PFSK-1 (cell line): Measurements from ENCODE around the gene NPM1.

Experiments used
- POLR2AphosphoS5 ChIP-seq: IDR thresholded peaks from 2 replicates; pipeline ENCODE4 v1.6.1; 2012; ENCODE audit warnings: low read depth, mild to moderate bottlenecking, control low read depth, low read length, moderate library complexity
- SIN3A ChIP-seq: IDR thresholded peaks from 2 replicates; pipeline ENCODE4 v1.6.1; 2012; ENCODE audit warnings: mild to moderate bottlenecking, low read length, moderate library complexity, borderline replicate concordance; ENCODE audit not compliant: insufficient read depth
- TAF1 ChIP-seq: IDR thresholded peaks from 2 replicates; pipeline ENCODE4 v1.6.1; 2012; ENCODE audit warnings: low read length, control low read depth, borderline replicate concordance; ENCODE audit not compliant: insufficient read depth

DNA sequence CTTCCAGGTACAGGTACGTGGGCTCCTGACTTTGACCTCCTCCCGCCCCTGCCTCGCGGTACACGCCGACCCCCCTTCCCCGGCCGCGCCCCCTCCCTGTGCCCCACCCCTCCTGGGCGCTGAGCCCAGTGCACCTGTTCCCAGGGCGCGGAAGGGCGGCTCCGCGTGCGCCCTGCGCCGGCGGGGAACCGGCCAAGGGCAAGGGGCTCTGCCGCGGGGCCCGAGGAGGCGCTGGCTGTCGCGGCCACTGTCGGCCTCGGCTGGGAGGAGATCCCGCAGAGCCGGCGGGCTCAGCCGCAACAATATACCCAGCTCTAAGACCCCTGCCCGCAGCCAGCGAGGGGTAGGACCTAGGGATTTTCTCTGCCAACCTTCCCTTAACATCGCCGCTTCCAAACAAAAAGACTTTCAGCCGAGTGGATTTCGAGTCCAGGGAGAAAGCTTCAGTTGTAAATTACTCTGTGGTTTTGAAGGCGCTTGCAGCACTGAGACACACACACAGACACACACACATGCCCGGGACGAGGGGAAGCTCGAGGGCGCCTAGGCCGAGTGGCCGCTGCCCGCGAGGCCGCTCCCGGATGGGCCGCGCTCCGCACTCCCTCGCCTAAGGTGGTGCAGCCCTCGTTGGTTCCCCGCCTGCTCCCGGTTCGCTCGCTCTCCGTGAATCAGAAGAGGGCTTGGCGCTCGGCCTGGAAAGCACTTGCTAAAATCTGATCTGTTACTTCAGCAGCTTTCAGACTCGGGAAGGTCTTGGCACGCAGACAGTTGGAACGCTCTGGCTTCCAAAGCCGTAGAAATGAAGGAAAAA is 33.0 kb downstream of the NPM1 start:
- TF ChIP-seq SIN3A (no peak), POLR2AphosphoS5 (no peak), TAF1 (no peak)
